Panc1 (cell line): ENCODE measurements around the gene LRRC42. TPM values are rescaled to one million over a fixed set of nuclear protein-coding genes. Genes with fewer than 3 reads are reported as not detected.

Source experiments
- ATAC-seq: fragments of 200-7000 bp; cut with Tn5 transposase; 2 replicates; pipeline ENCODE4 v1.9.1; 2020; ENCODE audit warnings: mild to moderate bottlenecking, moderate library complexity
- BruUV-seq: library from RNA; stranded (reverse); fragments of 400-500 nt; replicated peaks from 2 replicates; lab custom pipeline; 2021; lab: Mats Ljungman, UMichigan
- CTCF ChIA-PET: fragments of 300-600 bp; sonication (Branson Sonifier 250); formaldehyde crosslinking; loops from one replicate; lab custom pipeline; 2022; ENCODE audit warnings: antibody characterized with exemption; lab: Charles Lee
- POLR2A ChIA-PET: fragments of 300-600 bp; sonication (Branson Sonifier 250); formaldehyde crosslinking; loops from one replicate; lab custom pipeline; 2022; ENCODE audit warnings: antibody characterized with exemption; lab: Charles Lee
- DNase-seq: peaks from one replicate; pipeline ENCODE4 v3.0.0-alpha.2; 2010; ENCODE audit warnings: low read depth, low spot score
- H3K27ac ChIP-seq: 2 replicates; pipeline ENCODE4 v1.5.1; 2011; ENCODE audit warnings: mild to moderate bottlenecking, low read length, inconsistent platforms
- H3K27me3 ChIP-seq: fragments of 200-500 bp; sonication (Bioruptor generic); 2 replicates; pipeline ENCODE4 v1.6.0; 2014; ENCODE audit warnings: low read length, inconsistent platforms; ENCODE audit not compliant: control insufficient read depth, insufficient read depth
- H3K36me3 ChIP-seq: fragments of 200-500 bp; sonication (Bioruptor generic); 2 replicates; pipeline ENCODE4 v1.5.1; 2014; ENCODE audit warnings: inconsistent platforms, mild to moderate bottlenecking, low read length, moderate library complexity; ENCODE audit not compliant: control insufficient read depth, insufficient read depth
- H3K4me1 ChIP-seq: 2 replicates; pipeline ENCODE4 v1.5.1; 2011; ENCODE audit warnings: inconsistent platforms, mild to moderate bottlenecking, low read length, moderate library complexity; ENCODE audit not compliant: control insufficient read depth, insufficient read depth
- H3K4me3 ChIP-seq, 2 experiments: 2 replicates each; pipeline ENCODE4 v1.5.1; 2011 to 2012; ENCODE audit warnings: low read depth in 2 of 2, low read length in 2 of 2, mild to moderate bottlenecking in 2 of 2, inconsistent platforms in 1 of 2, moderate library complexity in 1 of 2
- H3K9me3 ChIP-seq: fragments of 200-500 bp; sonication (Bioruptor generic); 2 replicates; pipeline ENCODE4 v1.5.1; 2014; ENCODE audit warnings: low read depth, mild to moderate bottlenecking, inconsistent platforms, low read length, moderate library complexity; ENCODE audit not compliant: control insufficient read depth, insufficient read depth
- CTCF ChIP-seq: fragments of 450-650 bp; IDR thresholded peaks from 2 replicates; pipeline ENCODE4 v1.5.1; 2017; ENCODE audit warnings: mild to moderate bottlenecking
- POLR2AphosphoS5 ChIP-seq: IDR thresholded peaks from 2 replicates; pipeline ENCODE4 v1.6.1; 2012; ENCODE audit warnings: mild to moderate bottlenecking, low read depth, low read length, moderate library complexity
- SIN3A ChIP-seq: IDR thresholded peaks from 2 replicates; pipeline ENCODE4 v1.6.1; 2012; ENCODE audit warnings: low read depth, mild to moderate bottlenecking, low read length, moderate library complexity, borderline replicate concordance; ENCODE audit not compliant: insufficient read depth
- TCF7L2 ChIP-seq: IDR thresholded peaks from 2 replicates; pipeline ENCODE4 v1.6.1; 2011; ENCODE audit warnings: mild to moderate bottlenecking, low read depth, low read length, inconsistent platforms
- in situ Hi-C: cut with HindIII; loops from 2 replicates; pipeline ENCODE4 v1.10.0; 2016; ENCODE audit warnings: low sequenced_read_pairs, low pct_unique_long_range_greater_than_20kb
- intact Hi-C: fragments of 100-400 bp; cut with micrococcal nuclease; formaldehyde crosslinking; loops from one replicate; pipeline ENCODE4 v1.10.0; 2022; ENCODE audit not compliant: unreplicated experiment
- total RNA-seq: library from RNA; stranded (reverse); gene quantifications from one replicate; pipeline ENCODE4 v1.2.1, GENCODE V29; 2021; ENCODE audit not compliant: unreplicated experiment
- TF ChIP-seq, protein P1 (sequence below), 2 experiments: IDR thresholded peaks; 2 replicates each; pipeline ENCODE4 v1.6.1; 2011 to 2012; ENCODE audit warnings: low read depth in 2 of 2, control low read depth in 1 of 2, low read length in 1 of 2, mild to moderate bottlenecking in 1 of 2, moderate library complexity in 1 of 2; ENCODE audit not compliant: insufficient read depth in 1 of 2

Gene LRRC42
- total RNA-seq, 1 experiment from 2014 or later = 41.0 TPM

- no TSS peak for BruUV-seq
- intact Hi-C loops = no loop called here
- POLR2A ChIA-PET = no interaction called here
- no peak overlapping the region for H3K4me3 ChIP-seq
- in situ Hi-C loops = no loop called here
- TF ChIP-seq, protein P1, sequence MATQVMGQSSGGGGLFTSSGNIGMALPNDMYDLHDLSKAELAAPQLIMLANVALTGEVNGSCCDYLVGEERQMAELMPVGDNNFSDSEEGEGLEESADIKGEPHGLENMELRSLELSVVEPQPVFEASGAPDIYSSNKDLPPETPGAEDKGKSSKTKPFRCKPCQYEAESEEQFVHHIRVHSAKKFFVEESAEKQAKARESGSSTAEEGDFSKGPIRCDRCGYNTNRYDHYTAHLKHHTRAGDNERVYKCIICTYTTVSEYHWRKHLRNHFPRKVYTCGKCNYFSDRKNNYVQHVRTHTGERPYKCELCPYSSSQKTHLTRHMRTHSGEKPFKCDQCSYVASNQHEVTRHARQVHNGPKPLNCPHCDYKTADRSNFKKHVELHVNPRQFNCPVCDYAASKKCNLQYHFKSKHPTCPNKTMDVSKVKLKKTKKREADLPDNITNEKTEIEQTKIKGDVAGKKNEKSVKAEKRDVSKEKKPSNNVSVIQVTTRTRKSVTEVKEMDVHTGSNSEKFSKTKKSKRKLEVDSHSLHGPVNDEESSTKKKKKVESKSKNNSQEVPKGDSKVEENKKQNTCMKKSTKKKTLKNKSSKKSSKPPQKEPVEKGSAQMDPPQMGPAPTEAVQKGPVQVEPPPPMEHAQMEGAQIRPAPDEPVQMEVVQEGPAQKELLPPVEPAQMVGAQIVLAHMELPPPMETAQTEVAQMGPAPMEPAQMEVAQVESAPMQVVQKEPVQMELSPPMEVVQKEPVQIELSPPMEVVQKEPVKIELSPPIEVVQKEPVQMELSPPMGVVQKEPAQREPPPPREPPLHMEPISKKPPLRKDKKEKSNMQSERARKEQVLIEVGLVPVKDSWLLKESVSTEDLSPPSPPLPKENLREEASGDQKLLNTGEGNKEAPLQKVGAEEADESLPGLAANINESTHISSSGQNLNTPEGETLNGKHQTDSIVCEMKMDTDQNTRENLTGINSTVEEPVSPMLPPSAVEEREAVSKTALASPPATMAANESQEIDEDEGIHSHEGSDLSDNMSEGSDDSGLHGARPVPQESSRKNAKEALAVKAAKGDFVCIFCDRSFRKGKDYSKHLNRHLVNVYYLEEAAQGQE (IDR thresholded peaks at IDR 0.05; ENCODE audit: insufficient read depth in 1 of 2, low read depth in 2 of 2, low read length in 1 of 2) = no peak
- TF ChIP-seq SIN3A = no peak
- peaks cover 9% of the 10 kb centered on the region; the same call in 1 of the 2 replicates for H3K36me3 ChIP-seq
- ATAC-seq (no peak), DNase-seq (no peak)
- H3K4me1 ChIP-seq = peaks cover 12% of the 10 kb centered on the region
- CTCF ChIA-PET = no interaction called here
- H3K27me3 ChIP-seq = no peaks in the 10 kb centered on the region
- H3K9me3 ChIP-seq = no peaks in the 10 kb centered on the region
- H3K27ac ChIP-seq = no peak overlapping the region
Measured at GRCh38 chr1:53971718-53972117, 25.6 kb downstream of the LRRC42 start.

GRCh38 chr1:53975861-53976260 is 29.7 kb downstream of the LRRC42 start:
- no peaks in the 10 kb centered on the region for H3K27me3 ChIP-seq
- H3K36me3 ChIP-seq = 0 out of 2 replicates have a peak, but pooled peaks cover 2% of the 10 kb centered on the region
- H3K4me3 ChIP-seq = no peak overlapping the region
- DNase-seq (no peak), ATAC-seq (no peak)
- ChIA-PET POLR2A (no interaction called here), CTCF (no interaction called here)
- no peaks in the 10 kb centered on the region for H3K9me3 ChIP-seq
- BruUV-seq = no TSS peak
- H3K4me1 ChIP-seq = no peaks in the 10 kb centered on the region
- H3K27ac ChIP-seq = no peak overlapping the region
- no peak for TF ChIP-seq POLR2AphosphoS5
- TF ChIP-seq, protein P1 (IDR thresholded peaks at IDR 0.05; ENCODE audit: insufficient read depth in 1 of 2, low read depth in 2 of 2, low read length in 1 of 2) = no peak
- TF ChIP-seq SIN3A = no peak
- TF ChIP-seq TCF7L2 = no peak
- no peak for TF ChIP-seq CTCF
- in situ Hi-C loops (no loop called here), intact Hi-C loops (no loop called here)
